ENCODE data around the gene CNST.
"Not testable (repeated sequence)": the region's sequence is repeated elsewhere in the genome, so short reads cannot be mapped to it uniquely, and the experiment has no call there.

Gene CNST

GRCh38 chr1:246587032-246587431 is 20.8 kb downstream of the CNST start:
- no peak for DNase-seq (ENCODE audit: low read depth in 2 of 2)

DNA sequence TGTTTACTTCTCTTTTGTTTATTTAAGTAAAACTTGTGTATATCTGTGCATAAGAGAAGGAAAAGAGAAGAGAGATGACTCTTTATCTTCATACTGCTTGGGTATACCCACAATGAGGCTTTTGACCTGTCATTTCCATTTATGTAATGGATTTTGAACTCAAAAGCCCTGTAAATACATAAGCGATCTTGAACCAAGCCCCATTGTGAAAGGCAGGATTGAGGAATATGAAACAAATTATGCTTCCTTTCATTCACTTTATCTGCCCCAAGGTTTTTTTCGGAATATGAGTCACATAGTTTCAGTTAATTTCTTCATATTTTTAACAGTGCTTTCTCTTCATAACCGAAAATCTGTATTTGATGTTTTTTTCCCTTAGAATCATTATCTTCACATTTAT is 21.4 kb downstream of the CNST start:
- DNase-seq (ENCODE audit: low read depth in 2 of 2): no peak

DNA sequence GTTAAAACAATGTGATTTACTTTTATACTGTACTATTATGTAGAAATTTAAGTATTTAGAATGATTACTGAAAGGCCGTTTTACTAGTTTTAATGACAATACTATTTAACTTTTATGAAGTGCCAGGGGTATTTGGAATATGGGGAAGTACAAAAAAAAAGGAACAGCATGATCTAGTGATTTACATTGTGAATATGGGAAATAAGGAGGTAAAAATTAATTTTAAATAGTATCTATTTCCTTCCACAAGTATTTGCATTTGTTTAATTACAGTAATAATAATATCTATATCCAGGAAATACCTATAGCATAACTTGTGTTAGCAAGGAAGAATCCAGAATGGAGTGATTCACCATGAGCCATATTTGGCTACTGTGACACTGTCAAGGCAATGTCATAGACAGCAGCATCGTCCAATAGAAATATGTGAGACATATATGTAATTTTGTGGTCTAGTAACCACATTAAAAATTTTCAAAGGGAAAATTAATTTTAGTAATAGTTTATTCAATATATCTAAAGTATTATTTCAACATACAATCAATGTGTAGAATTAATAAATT is 22.0 kb downstream of the CNST start:
- DNase-seq (ENCODE audit: low read depth in 2 of 2): no peak

- not testable (repeated sequence) for DNase-seq (ENCODE audit: low read depth in 2 of 2)
These were observed 23.7 kb downstream of the CNST start for GRCh38 chr1:246589919-246590318.

GRCh38 chr1:246591047-246591446 is 24.8 kb downstream of the CNST start:
- no peak for DNase-seq (ENCODE audit: low read depth in 2 of 2)

DNA sequence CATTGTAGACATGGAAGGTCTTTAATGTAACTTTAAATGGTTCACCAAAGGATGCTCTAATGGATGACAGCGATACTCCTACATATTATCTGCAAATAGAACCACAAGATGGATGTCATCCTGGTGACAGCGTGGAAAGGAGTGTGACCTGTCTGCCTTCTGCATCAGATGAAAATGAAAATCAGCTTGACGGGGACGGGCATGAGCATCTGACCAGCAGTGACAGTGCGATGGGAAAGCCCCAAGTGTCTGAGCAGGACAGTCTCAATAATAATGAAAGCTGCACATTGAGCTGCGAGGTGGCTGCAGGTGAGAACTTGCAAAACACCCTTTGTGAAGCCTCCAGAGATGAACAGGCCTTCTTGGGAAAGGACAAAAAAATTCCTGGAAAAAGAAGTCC is 25.2 kb downstream of the CNST start:
- DNase-seq (ENCODE audit: low read depth in 2 of 2): no peak

GRCh38 chr1:246591958-246592357 is 25.7 kb downstream of the CNST start:
- no peak for DNase-seq (ENCODE audit: low read depth in 2 of 2)

- DNase-seq (ENCODE audit: low read depth in 2 of 2): peak; percentile 99
These were observed 26.4 kb downstream of the CNST start for GRCh38 chr1:246592695-246593094.

DNA sequence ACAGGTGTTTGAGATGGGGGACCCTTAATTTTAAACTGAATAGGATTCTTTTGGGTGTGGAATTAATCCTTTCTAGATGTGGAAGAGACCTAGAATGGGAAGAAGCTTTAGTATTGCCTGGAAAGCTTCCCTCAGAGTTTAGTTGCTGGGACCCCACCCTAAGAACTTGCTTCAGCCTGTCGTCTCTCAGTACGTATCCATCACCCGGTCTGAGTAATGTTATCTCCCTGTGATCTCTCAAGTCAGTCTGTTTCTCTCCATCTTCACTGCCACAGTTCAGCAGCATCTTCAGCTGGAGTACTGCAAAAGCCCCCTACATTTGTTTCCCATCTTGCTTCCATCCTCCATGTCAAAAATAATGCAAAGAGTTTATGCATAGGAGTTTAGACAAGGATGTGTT is 28.9 kb downstream of the CNST start:
- DNase-seq (ENCODE audit: low read depth in 2 of 2): no peak

DNA sequence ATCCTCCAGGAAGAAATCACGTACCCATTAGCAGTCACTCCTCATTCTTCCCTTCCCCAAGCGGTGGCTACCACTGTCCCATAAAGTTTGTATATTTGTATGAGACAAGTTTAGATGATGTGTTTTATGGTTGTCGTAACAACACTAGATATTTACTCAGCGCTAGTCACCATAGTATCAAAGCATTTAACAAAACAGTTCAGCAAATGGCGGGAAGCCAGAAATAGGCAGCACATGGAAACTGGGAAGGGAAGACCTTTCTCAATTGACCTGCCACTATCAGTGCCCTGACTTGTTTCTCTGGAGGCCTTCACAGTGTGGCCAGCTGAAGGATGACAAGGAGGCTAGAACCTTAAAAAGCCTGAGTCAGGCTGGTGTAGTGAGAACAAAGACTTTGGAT is 31.1 kb downstream of the CNST start:
- no peak for DNase-seq (ENCODE audit: low read depth in 2 of 2)

- DNase-seq (ENCODE audit: low read depth in 2 of 2): no peak
These were observed 31.7 kb downstream of the CNST start for GRCh38 chr1:246597971-246598370.

- no peak for DNase-seq (ENCODE audit: low read depth in 2 of 2)
These were observed 33.1 kb downstream of the CNST start for GRCh38 chr1:246599315-246599714.

GRCh38 chr1:246600579-246600978 is 34.3 kb downstream of the CNST start:
- no peak for DNase-seq (ENCODE audit: low read depth in 2 of 2)

- no peak for DNase-seq (ENCODE audit: low read depth in 2 of 2)
These were observed 35.9 kb downstream of the CNST start for GRCh38 chr1:246602194-246602593.

DNA sequence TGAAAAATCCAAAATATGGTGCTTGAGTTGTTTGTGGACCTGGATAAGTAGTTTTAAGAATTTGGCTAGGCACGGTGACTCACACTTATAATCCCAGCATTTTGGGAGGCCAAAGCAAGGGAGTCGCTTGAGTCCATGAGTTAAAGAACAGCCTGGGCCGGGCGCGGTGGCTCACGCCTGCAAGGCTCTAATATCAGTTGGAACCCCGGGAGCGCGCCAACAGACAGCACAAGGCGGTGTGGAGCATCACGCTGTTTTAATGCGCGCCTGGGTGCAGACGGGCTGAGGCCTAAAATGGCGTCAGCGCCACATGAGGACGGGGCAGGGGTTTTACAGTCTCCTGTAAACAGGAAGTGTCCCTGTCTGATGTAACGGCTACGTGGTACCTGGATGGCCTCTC is 39.0 kb downstream of the CNST start:
- not testable (repeated sequence) for DNase-seq (ENCODE audit: low read depth in 2 of 2)

DNA sequence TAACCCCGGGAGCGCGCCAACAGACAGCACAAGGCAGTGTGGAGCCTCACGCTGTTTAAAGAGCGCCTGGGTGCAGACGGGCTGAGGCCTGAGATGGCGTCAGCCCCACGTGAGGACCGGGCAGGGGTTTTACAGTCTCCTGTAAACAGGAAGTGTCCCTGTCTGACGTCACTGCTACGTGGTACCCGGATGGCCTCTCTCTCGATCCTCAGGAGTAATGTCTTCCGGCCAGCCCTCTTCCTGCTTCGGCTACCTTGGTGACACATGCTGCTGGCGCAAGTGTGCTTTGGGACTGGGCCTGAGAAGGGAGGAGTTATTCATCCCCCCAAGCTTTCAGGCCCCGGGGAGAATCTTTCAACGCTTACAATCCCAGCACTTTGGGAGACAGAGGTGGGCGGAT is 41.2 kb downstream of the CNST start:
- DNase-seq (ENCODE audit: low read depth in 2 of 2): no peak

GRCh38 chr1:246608616-246609376 is 42.5 kb downstream of the CNST start:
- DNase-seq (ENCODE audit: low read depth in 2 of 2): peak; percentile 57 to 62

DNA sequence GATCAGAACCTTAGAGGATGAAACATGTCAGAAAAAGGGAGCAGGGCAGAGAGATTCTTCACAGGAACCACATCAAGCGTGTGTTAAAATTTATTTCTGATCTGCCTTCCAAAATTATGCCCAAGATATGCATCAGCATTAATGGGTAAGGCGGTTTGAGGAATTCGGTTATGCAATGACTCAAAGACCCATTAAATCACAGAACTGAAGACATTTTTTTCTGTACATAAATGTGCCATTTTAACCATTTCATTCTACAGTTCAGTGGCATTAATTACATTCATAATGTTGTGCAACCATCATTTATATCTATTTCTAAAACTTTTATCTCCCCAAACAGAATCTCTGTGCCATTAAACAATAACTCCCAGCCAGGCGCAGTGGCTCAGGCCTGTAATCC is 43.4 kb downstream of the CNST start:
- peak; percentile 69 to 72 for DNase-seq (ENCODE audit: low read depth in 2 of 2)

DNA sequence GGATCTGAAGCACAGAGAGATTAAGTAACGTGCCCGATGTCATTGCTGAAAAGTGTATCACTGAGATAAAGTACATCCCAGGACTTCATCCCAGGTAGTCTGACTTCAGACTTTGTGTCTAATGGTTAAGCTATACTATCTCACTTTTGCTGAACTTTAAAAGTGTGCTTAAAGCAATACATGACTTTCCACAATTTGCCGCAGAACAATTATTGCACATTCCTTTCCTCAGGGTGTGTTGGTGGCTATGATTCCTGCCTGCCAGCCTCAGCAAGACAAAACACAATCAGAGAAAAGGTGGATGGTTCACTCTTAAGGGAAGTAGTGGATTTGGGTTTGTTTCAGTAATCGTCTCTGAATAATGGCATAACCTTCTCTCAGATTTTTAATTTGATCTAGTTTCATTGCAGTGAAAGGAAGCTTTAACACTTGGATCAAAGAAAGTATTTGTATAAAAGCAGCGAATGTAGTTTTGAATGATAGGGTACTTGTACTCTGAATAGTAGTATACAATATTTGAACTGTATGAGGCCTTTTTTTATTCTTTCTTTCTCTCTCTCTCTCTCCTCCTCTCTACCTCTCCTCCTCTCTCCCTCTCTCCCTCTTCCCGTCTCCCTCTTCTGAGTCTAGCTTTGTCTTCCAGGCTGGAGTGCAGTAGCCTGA is 47.0 kb downstream of the CNST start:
- DNase-seq (ENCODE audit: low read depth in 2 of 2): no peak

DNA sequence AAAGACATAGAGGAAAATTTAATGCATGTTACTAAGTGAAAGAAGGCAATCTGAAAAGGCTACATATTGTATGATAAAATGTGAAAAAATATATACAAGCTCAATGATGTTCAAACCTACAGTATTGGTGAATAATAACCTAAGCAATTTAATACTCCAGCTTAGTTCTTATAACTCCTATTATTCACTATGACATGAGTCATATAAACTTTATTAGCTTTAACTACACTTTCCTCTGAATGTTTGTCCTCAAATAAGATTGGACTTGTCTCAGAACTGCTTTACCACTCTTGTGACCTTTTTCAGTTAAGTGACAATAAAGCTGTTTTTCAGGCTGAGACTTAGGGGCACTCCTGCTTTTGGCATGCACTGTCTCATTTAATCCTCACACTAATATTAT is 50.9 kb downstream of the CNST start:
- DNase-seq (ENCODE audit: low read depth in 2 of 2): no peak

- DNase-seq (ENCODE audit: low read depth in 2 of 2): no peak
These were observed 51.5 kb downstream of the CNST start for GRCh38 chr1:246617768-246618167.

DNA sequence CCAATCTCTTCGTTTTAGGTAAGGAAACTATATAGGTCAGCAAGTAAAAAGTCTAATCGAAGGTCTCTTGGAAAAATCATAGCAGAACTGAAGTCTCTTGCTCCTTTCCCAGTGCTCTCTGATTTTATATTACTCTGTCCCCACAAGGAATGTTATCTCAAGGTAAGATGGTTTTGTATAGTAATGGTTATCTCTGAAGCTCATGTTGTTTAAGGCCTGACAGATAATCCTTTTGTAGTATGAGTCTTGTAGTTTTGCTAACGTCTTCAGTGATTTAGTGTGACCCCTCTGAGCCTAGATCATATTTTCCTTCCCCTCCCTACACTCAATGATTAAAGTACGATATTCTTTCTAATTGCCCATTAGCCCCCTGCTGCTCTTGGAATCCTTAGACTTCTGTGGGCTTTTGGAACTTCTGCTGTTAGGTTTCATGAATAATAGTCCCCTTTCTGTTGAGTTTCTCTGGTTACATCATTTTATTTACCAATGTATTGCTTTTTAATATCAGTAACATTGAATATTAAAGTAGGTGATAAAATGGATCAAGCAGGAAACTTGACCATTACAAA is 52.1 kb downstream of the CNST start:
- no peak for DNase-seq (ENCODE audit: low read depth in 2 of 2)

All from fibroblast of skin of left quadriceps (primary cell).